ENCODE data around the gene GCNT2. TPM values are rescaled to one million over a fixed set of nuclear protein-coding genes. Genes with fewer than 3 reads are reported as not detected.

GCNT2 gene
- total RNA-seq, 1 experiment from 2014 or later, result 42.8 TPM

DNA sequence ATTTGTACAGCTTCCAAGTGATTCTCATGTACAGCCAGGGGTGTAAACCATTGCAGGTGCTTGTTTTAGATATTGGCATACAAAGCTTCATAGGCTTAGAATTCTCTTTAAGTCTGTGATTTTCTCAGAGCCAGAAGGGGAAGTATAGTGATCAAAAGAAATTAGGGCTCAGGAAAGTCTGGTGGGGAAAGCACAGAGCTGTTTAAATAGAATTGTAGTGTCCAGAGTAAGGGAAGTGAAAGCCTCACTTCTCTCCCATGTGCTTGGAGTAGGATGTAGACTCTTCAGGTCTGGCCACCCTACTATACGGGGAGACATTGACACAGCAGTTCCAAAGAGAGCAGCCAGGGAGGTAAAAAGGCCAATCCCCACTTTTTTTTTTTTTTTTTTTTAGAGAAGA, 10.4 kb downstream of the GCNT2 start:
- ChIA-PET POLR2A (interaction anchor here (0.5 to 1.1 kb wide), 3 partner anchors 8 to 887 kb away, joined by 3 to 6 read pairs (median 3); no protein-coding TSS in a partner anchor), CTCF (interaction anchor here (0.6 to 0.7 kb wide), 4 partner anchors 53 to 457 kb away, joined by 3 to 8 read pairs (median 4); no protein-coding TSS in a partner anchor)
- Histone ChIP-seq H3K4me1 (ENCODE audit: control insufficient read depth, insufficient read depth, low read length) (peaks cover 7% of the 10 kb centered on the region; the same call in 1 of the 2 replicates), H3K36me3 (ENCODE audit: control insufficient read depth, insufficient read depth, low read length) (no peaks in the 10 kb centered on the region), H3K9me3 (ENCODE audit: control insufficient read depth, insufficient read depth, low read depth, low read length) (no peaks in the 10 kb centered on the region), H3K4me3 (ENCODE audit: low read depth in 2 of 2, low read length in 2 of 2) (peak overlapping the region; percentile 64 to 93), H3K27me3 (ENCODE audit: control insufficient read depth, insufficient read depth, low read length) (no peaks in the 10 kb centered on the region), H3K27ac (ENCODE audit: low read length) (peak overlapping the region; percentile 98)
- DNase-seq (ENCODE audit: low read depth, low spot score) (no peak), ATAC-seq (peak; percentile 33; the same call in 1 of the 2 replicates)
- TF ChIP-seq REST (IDR thresholded peaks at IDR 0.05; ENCODE audit: insufficient read depth in 1 of 2, low read depth in 2 of 2, low read length in 1 of 2), result no peak
- 0 out of 2 replicates have a peak, but pooled peaks have one; percentile 10 for TF ChIP-seq POLR2AphosphoS5 (IDR thresholded peaks at IDR 0.05; ENCODE audit: low read depth, low read length)
- no TSS peak for BruUV-seq (replicated peaks)
- in situ Hi-C loops (cut with HindIII; ENCODE audit: low pct_unique_long_range_greater_than_20kb, low sequenced_read_pairs), result no loop called here
- intact Hi-C loops (cut with micrococcal nuclease; ENCODE audit: unreplicated experiment), result no loop called here

GRCh38 chr6:10531942-10532341, 10.8 kb downstream of the GCNT2 start:
- Histone ChIP-seq H3K4me1 (ENCODE audit: control insufficient read depth, insufficient read depth, low read length) (peaks cover 7% of the 10 kb centered on the region; the same call in 1 of the 2 replicates), H3K4me3 (ENCODE audit: low read depth in 2 of 2, low read length in 2 of 2) (peak overlapping the region; percentile 64 to 93), H3K27me3 (ENCODE audit: control insufficient read depth, insufficient read depth, low read length) (no peaks in the 10 kb centered on the region), H3K9me3 (ENCODE audit: control insufficient read depth, insufficient read depth, low read depth, low read length) (no peaks in the 10 kb centered on the region), H3K27ac (ENCODE audit: low read length) (peak overlapping the region; percentile 98), H3K36me3 (ENCODE audit: control insufficient read depth, insufficient read depth, low read length) (no peaks in the 10 kb centered on the region)
- ChIA-PET POLR2A (interaction anchor here (0.5 to 1.1 kb wide), 3 partner anchors 9 to 887 kb away, joined by 3 to 6 read pairs (median 3); no protein-coding TSS in a partner anchor), CTCF (interaction anchor here (0.6 to 0.7 kb wide), 3 partner anchors 54 to 456 kb away, joined by 3 to 8 read pairs (median 4); no protein-coding TSS in a partner anchor)
- ATAC-seq (no peak), DNase-seq (ENCODE audit: low read depth, low spot score) (no peak)
- no TSS peak for BruUV-seq (replicated peaks)
- intact Hi-C loops (cut with micrococcal nuclease; ENCODE audit: unreplicated experiment) (no loop called here), in situ Hi-C loops (cut with HindIII; ENCODE audit: low pct_unique_long_range_greater_than_20kb, low sequenced_read_pairs) (no loop called here)
- TF ChIP-seq TCF7L2 (IDR thresholded peaks at IDR 0.05; ENCODE audit: low read depth, low read length), result no peak
- TF ChIP-seq, protein P1, sequence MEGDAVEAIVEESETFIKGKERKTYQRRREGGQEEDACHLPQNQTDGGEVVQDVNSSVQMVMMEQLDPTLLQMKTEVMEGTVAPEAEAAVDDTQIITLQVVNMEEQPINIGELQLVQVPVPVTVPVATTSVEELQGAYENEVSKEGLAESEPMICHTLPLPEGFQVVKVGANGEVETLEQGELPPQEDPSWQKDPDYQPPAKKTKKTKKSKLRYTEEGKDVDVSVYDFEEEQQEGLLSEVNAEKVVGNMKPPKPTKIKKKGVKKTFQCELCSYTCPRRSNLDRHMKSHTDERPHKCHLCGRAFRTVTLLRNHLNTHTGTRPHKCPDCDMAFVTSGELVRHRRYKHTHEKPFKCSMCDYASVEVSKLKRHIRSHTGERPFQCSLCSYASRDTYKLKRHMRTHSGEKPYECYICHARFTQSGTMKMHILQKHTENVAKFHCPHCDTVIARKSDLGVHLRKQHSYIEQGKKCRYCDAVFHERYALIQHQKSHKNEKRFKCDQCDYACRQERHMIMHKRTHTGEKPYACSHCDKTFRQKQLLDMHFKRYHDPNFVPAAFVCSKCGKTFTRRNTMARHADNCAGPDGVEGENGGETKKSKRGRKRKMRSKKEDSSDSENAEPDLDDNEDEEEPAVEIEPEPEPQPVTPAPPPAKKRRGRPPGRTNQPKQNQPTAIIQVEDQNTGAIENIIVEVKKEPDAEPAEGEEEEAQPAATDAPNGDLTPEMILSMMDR (IDR thresholded peaks at IDR 0.05), result no peak
- no peak for TF ChIP-seq SIN3A (IDR thresholded peaks at IDR 0.05; ENCODE audit: borderline replicate concordance, insufficient read depth, low read depth, low read length)
- no peak for TF ChIP-seq REST (IDR thresholded peaks at IDR 0.05; ENCODE audit: insufficient read depth in 1 of 2, low read depth in 2 of 2, low read length in 1 of 2)
- TF ChIP-seq POLR2AphosphoS5 (IDR thresholded peaks at IDR 0.05; ENCODE audit: low read depth, low read length), result no peak

All from Panc1 (cell line).